NT2/D1 (cell line): ENCODE measurements around the gene GOLGA6C.
"Not testable (repeated sequence)": the region's sequence is repeated elsewhere in the genome, so short reads cannot be mapped to it uniquely, and the experiment has no call there.

ENCODE experiments used
- DNase-seq: peaks from one replicate; pipeline ENCODE4 v3.0.0-alpha.2; 2011; ENCODE audit warnings: low read depth, low spot score
- H3K27me3 ChIP-seq: 2 replicates; pipeline ENCODE4 v1.6.0; 2011; ENCODE audit warnings: mild to moderate bottlenecking; ENCODE audit not compliant: insufficient read length, insufficient read depth
- H3K36me3 ChIP-seq: 2 replicates; pipeline ENCODE4 v1.6.1; 2011; ENCODE audit warnings: mild to moderate bottlenecking, low read length, mixed read lengths; ENCODE audit not compliant: insufficient read depth, insufficient read length
- H3K4me1 ChIP-seq: 2 replicates; pipeline ENCODE4 v1.5.1; 2011; ENCODE audit not compliant: insufficient read depth, insufficient read length
- H3K4me3 ChIP-seq: 2 replicates; pipeline ENCODE4 v1.5.1; 2011; ENCODE audit warnings: low read depth; ENCODE audit not compliant: insufficient read length
- H3K9ac ChIP-seq: 2 replicates; pipeline ENCODE4 v1.6.0; 2011; ENCODE audit warnings: low read depth; ENCODE audit not compliant: insufficient read length
- H3K9me3 ChIP-seq: 2 replicates; pipeline ENCODE4 v1.5.1; 2011; ENCODE audit warnings: mild to moderate bottlenecking, low read length; ENCODE audit not compliant: insufficient read depth
- SUZ12 ChIP-seq: IDR thresholded peaks from 2 replicates; pipeline ENCODE4 v1.6.1; 2011; ENCODE audit not compliant: insufficient read length, insufficient read depth; ENCODE audit errors: extremely low read depth
- YY1 ChIP-seq: IDR thresholded peaks from 2 replicates; pipeline ENCODE4 v1.6.1; 2011; ENCODE audit not compliant: insufficient read length, insufficient read depth
- ZNF274 ChIP-seq: IDR thresholded peaks from 2 replicates; pipeline ENCODE4 v1.6.1; 2011; ENCODE audit warnings: mild to moderate bottlenecking, low read depth, low read length

GOLGA6C gene

DNA sequence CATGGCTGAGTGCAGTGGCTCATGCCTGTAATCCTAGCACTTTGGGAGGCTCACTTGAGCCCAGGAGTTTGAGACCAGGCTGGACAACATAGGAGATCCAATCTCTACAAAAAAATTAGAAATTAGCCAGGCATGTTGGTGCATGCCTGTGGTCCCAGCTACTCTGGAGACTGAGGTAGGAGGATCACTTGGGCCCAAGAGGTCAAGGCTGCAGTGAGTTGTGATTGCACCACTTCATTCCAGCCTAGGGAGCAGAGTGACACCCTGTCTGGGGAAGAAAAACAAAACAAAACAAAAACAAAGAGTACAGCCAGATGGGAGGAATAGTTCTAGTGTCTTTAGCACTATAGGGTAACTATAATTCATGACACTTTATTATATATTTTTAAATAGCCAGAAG lies 51.6 kb downstream of the GOLGA6C start:
- TF ChIP-seq YY1 (no peak), SUZ12 (no peak), ZNF274 (no peak)
- no peak for DNase-seq
- H3K9ac ChIP-seq = no peak overlapping the region
- no peaks in the 10 kb centered on the region for H3K4me1 ChIP-seq
- no peak overlapping the region for H3K4me3 ChIP-seq
- H3K9me3 ChIP-seq = no peaks in the 10 kb centered on the region
- H3K36me3 ChIP-seq = no peaks in the 10 kb centered on the region
- H3K27me3 ChIP-seq = peaks cover 10% of the 10 kb centered on the region

GRCh38 chr15:75312548-75312947 lies 54.4 kb downstream of the GOLGA6C start:
- not testable (repeated sequence) for H3K4me3 ChIP-seq, H3K36me3 ChIP-seq, H3K9ac ChIP-seq, H3K9me3 ChIP-seq, DNase-seq, H3K4me1 ChIP-seq, H3K27me3 ChIP-seq

DNA sequence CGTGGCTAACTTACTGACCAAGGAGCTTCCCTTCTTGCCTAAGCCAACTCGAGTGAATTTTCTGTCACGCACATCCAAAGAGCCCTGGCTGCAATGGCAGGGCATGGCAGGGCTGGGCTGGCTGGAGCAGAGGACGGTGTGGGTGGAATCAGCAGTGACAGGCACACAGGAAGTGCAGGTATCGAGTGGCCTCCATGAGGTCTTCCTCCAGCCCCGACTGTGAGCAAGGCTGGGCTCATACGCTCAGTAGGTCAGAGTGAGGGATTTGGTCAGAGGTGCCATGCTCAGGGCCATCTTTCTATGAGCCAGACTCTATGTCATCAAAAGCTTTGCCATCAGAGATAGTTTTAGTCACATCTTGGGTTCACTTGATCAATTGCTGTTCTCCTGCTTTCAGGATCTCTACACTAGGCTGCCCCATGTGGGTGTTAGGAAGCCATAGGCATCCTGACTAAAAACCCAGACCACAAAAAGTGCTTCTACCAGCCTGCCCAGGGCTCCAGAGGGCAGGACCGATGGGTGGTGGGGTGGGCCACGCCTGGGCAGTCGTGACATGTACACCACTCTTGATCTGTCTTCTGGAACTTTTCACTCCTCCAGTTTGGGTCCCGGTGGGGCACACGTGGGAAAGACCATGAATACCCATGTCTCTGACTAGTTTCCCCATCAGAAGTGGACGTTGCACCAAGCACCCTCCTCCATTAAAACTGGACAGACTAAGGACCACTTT lies 55.1 kb downstream of the GOLGA6C start:
- no peak overlapping the region for H3K9ac ChIP-seq
- TF ChIP-seq ZNF274 = no peak
- no peak for TF ChIP-seq SUZ12
- TF ChIP-seq YY1 = no peak
- no peak for DNase-seq
- H3K4me1 ChIP-seq = no peaks in the 10 kb centered on the region
- no peaks in the 10 kb centered on the region for H3K36me3 ChIP-seq
- no peak overlapping the region for H3K4me3 ChIP-seq
- peaks cover 8% of the 10 kb centered on the region for H3K27me3 ChIP-seq
- no peaks in the 10 kb centered on the region for H3K9me3 ChIP-seq

GRCh38 chr15:75314552-75315290 lies 56.6 kb downstream of the GOLGA6C start:
- no peaks in the 10 kb centered on the region for H3K9me3 ChIP-seq
- no peaks in the 10 kb centered on the region for H3K36me3 ChIP-seq
- TF ChIP-seq SUZ12 = no peak
- TF ChIP-seq YY1 = no peak
- no peak for TF ChIP-seq ZNF274
- H3K27me3 ChIP-seq = peaks cover 3% of the 10 kb centered on the region
- no peak overlapping the region for H3K9ac ChIP-seq
- no peaks in the 10 kb centered on the region for H3K4me1 ChIP-seq
- no peak for DNase-seq
- H3K4me3 ChIP-seq = no peak overlapping the region

- not testable (repeated sequence) for H3K9me3 ChIP-seq, H3K4me1 ChIP-seq, H3K27me3 ChIP-seq, H3K4me3 ChIP-seq, DNase-seq, H3K36me3 ChIP-seq, H3K9ac ChIP-seq
Observed at GRCh38 chr15:75319231-75319897, 61.2 kb downstream of the GOLGA6C start.
